ENCODE results near the gene GDAP1L1.

GRCh38 chr20:44233436-44234016 is 13.6 kb upstream of the GDAP1L1 start:
- no peak for TF ChIP-seq CTCF (IDR thresholded peaks at IDR 0.05)
- no peak for TF ChIP-seq GABPA (IDR thresholded peaks at IDR 0.05; ENCODE audit: low read depth)
- TF ChIP-seq SMC3 (IDR thresholded peaks at IDR 0.05; ENCODE audit: low read depth, low read length) = no peak
- TF ChIP-seq TAF1 (IDR thresholded peaks at IDR 0.05; ENCODE audit: borderline replicate concordance, low read depth, low read length) = no peak
- no peak for TF ChIP-seq RAD21 (IDR thresholded peaks at IDR 0.05; ENCODE audit: low read length)
- TF ChIP-seq POLR2AphosphoS5 (IDR thresholded peaks at IDR 0.05; ENCODE audit: low read depth, low read length) = no peak
- TF ChIP-seq, protein P1, sequence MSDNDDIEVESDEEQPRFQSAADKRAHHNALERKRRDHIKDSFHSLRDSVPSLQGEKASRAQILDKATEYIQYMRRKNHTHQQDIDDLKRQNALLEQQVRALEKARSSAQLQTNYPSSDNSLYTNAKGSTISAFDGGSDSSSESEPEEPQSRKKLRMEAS (IDR thresholded peaks at IDR 0.05; ENCODE audit: low read depth) = no peak
- no peak for TF ChIP-seq EP300 (IDR thresholded peaks at IDR 0.05; ENCODE audit: borderline replicate concordance in 1 of 2, low read depth in 1 of 2, low read length in 1 of 2)
- no peak for TF ChIP-seq CHD2 (IDR thresholded peaks at IDR 0.05; ENCODE audit: low read length, partially characterized antibody)
- no peak for TF ChIP-seq MXI1 (IDR thresholded peaks at IDR 0.05; ENCODE audit: low read depth, low read length)
- TF ChIP-seq, protein P2, sequence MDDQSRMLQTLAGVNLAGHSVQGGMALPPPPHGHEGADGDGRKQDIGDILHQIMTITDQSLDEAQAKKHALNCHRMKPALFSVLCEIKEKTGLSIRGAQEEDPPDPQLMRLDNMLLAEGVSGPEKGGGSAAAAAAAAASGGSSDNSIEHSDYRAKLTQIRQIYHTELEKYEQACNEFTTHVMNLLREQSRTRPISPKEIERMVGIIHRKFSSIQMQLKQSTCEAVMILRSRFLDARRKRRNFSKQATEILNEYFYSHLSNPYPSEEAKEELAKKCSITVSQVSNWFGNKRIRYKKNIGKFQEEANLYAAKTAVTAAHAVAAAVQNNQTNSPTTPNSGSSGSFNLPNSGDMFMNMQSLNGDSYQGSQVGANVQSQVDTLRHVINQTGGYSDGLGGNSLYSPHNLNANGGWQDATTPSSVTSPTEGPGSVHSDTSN (IDR thresholded peaks at IDR 0.05) = no peak
- TF ChIP-seq JUND (IDR thresholded peaks at IDR 0.05) = no peak
- no peak for TF ChIP-seq ELF1 (IDR thresholded peaks at IDR 0.05)

Measured in SK-N-SH (cell line).